ENCODE results near the gene SOX12.

The SOX12 gene

DNA sequence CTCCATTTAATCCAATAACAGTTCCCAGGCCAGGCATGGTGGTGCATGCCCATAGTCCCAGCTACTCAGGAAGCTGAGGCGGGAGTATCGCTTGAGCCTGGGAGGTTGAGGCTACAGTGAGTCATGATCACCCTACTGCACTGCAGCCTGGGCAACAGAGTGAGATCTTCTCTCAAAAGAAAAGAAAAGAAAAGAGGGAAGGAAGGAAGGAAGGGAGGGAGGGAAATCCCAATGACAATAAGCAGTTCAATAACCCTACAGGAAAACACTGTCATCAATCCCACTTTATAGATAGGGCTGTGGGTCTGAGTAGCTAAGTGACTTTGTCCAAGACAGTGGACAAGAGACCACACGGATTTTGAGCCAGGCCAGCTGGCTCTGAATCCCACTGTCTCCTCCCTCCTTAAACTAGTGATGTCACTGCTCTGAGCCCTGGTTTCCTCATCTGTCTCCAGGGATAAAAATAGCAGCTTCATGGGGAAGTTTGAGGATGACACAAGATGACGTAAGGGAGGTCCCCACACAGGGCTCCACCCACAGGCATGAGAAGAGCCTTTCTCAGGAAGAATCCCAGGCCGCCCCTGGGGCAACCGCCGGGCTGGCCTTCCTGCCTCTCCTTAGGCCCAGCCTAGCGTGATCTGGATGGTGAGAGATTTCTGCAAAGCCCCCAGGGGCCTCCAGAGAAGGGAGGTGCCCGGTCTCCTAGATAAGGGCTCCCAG is 48.0 kb downstream of the SOX12 start:
- H3K4me2 ChIP-seq (ENCODE audit: low read depth, low read length), result no peak overlapping the region
- H2AFZ ChIP-seq (ENCODE audit: low read length), result no peak overlapping the region

DNA sequence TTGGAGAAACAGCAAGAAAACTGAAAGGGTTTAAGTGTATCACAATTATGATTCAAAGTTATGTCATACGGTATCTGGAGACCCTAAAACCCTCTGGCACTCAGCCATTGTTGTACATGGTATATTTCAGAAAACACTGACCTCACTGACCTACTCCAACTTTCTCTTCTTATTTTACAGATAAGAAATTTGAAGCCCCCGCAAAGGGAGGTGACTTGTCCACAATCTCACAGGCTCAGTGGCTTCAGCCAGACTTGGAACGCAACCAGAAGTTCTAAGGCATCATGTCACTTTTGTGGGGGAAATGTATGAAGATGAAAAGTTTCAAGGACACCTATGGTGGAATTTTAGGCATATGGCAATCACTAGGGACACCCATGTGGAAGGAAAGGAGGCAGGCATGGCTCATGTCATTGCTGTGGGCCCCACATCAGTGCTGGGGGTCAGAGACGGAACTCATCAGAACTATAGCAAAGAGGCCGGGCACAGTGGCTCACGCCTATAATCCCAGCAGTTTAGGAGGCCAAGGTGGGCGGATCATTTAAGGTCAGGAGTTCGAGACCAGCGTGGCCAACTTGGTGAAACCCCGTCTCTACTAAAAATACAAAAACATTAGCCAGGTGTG is 50.0 kb downstream of the SOX12 start:
- no peak overlapping the region for H3K9ac ChIP-seq (ENCODE audit: low read length)
- no peaks in the 10 kb centered on the region for H3K9me2 ChIP-seq (replicated peaks; ENCODE audit: insufficient read depth, low read length)
- H3K9me3 ChIP-seq (replicated peaks; ENCODE audit: insufficient read depth, low read length), result no peaks in the 10 kb centered on the region
- no peak overlapping the region for H3K4me2 ChIP-seq (ENCODE audit: low read depth, low read length)
- no peaks in the 10 kb centered on the region for H3K27me3 ChIP-seq (replicated peaks; ENCODE audit: insufficient read depth, low read length)
- H3K36me3 ChIP-seq (replicated peaks; ENCODE audit: insufficient read depth, low read length), result no peaks in the 10 kb centered on the region
- no peak overlapping the region for H3K27ac ChIP-seq (ENCODE audit: low read length)
- no peak overlapping the region for H3K4me3 ChIP-seq (ENCODE audit: low read length)
- 0 out of 2 replicates have a peak, but pooled peaks cover 4% of the 10 kb centered on the region for H3F3A ChIP-seq (ENCODE audit: insufficient read depth, low read length)
- TF ChIP-seq EZH2phosphoT487 (IDR thresholded peaks at IDR 0.05; ENCODE audit: low read length), result no peak
- no peak for TF ChIP-seq EZH2 (optimal IDR thresholded peaks at IDR 0.05; ENCODE audit: low read depth, low read length)
- TF ChIP-seq, protein P1, sequence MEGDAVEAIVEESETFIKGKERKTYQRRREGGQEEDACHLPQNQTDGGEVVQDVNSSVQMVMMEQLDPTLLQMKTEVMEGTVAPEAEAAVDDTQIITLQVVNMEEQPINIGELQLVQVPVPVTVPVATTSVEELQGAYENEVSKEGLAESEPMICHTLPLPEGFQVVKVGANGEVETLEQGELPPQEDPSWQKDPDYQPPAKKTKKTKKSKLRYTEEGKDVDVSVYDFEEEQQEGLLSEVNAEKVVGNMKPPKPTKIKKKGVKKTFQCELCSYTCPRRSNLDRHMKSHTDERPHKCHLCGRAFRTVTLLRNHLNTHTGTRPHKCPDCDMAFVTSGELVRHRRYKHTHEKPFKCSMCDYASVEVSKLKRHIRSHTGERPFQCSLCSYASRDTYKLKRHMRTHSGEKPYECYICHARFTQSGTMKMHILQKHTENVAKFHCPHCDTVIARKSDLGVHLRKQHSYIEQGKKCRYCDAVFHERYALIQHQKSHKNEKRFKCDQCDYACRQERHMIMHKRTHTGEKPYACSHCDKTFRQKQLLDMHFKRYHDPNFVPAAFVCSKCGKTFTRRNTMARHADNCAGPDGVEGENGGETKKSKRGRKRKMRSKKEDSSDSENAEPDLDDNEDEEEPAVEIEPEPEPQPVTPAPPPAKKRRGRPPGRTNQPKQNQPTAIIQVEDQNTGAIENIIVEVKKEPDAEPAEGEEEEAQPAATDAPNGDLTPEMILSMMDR (IDR thresholded peaks at IDR 0.05; ENCODE audit: low read length), result no peak
- H4K20me1 ChIP-seq (ENCODE audit: insufficient read depth, low read length), result no peaks in the 10 kb centered on the region
- no peak for DNase-seq
- H2AFZ ChIP-seq (ENCODE audit: low read length), result no peak overlapping the region
- H3K4me1 ChIP-seq (ENCODE audit: low read length), result peaks cover 8% of the 10 kb centered on the region; the same call in 1 of the 2 replicates
- no peaks in the 10 kb centered on the region for H3K79me2 ChIP-seq (ENCODE audit: low read length)

More for the DNA sequence above, 48.0 kb downstream of the SOX12 start:
- no peaks in the 10 kb centered on the region for H3K9me3 ChIP-seq (replicated peaks; ENCODE audit: insufficient read depth, low read length)
- H3F3A ChIP-seq (ENCODE audit: insufficient read depth, low read length), result no peaks in the 10 kb centered on the region
- no peak overlapping the region for H3K27ac ChIP-seq (ENCODE audit: low read length)
- TF ChIP-seq EZH2 (optimal IDR thresholded peaks at IDR 0.05; ENCODE audit: low read depth, low read length), result no peak
- TF ChIP-seq, protein P1 (IDR thresholded peaks at IDR 0.05; ENCODE audit: low read length), result no peak
- TF ChIP-seq EZH2phosphoT487 (IDR thresholded peaks at IDR 0.05; ENCODE audit: low read length), result no peak
- H3K4me3 ChIP-seq (ENCODE audit: low read length), result no peak overlapping the region
- H3K79me2 ChIP-seq (ENCODE audit: low read length), result no peaks in the 10 kb centered on the region
- no peak for DNase-seq
- H3K4me1 ChIP-seq (ENCODE audit: low read length), result 0 out of 2 replicates have a peak, but pooled peaks cover 4% of the 10 kb centered on the region
- H3K9ac ChIP-seq (ENCODE audit: low read length), result no peak overlapping the region
- H3K36me3 ChIP-seq (replicated peaks; ENCODE audit: insufficient read depth, low read length), result no peaks in the 10 kb centered on the region
- H4K20me1 ChIP-seq (ENCODE audit: insufficient read depth, low read length), result no peaks in the 10 kb centered on the region
- H3K9me2 ChIP-seq (replicated peaks; ENCODE audit: insufficient read depth, low read length), result no peaks in the 10 kb centered on the region
- H3K27me3 ChIP-seq (replicated peaks; ENCODE audit: insufficient read depth, low read length), result no peaks in the 10 kb centered on the region

GRCh38 chr20:376089-376488 is 50.7 kb downstream of the SOX12 start:
- H3K27ac ChIP-seq (ENCODE audit: low read length), result no peak overlapping the region
- no peaks in the 10 kb centered on the region for H3K9me3 ChIP-seq (replicated peaks; ENCODE audit: insufficient read depth, low read length)
- no peaks in the 10 kb centered on the region for H3K36me3 ChIP-seq (replicated peaks; ENCODE audit: insufficient read depth, low read length)
- no peaks in the 10 kb centered on the region for H3K27me3 ChIP-seq (replicated peaks; ENCODE audit: insufficient read depth, low read length)
- H3K4me3 ChIP-seq (ENCODE audit: low read length), result no peak overlapping the region
- peaks cover under 1% of the 10 kb centered on the region for H3K79me2 ChIP-seq (ENCODE audit: low read length)
- no peak overlapping the region for H3K9ac ChIP-seq (ENCODE audit: low read length)
- no peak for DNase-seq
- H3K9me2 ChIP-seq (replicated peaks; ENCODE audit: insufficient read depth, low read length), result no peaks in the 10 kb centered on the region
- H2AFZ ChIP-seq (ENCODE audit: low read length), result no peak overlapping the region
- H3F3A ChIP-seq (ENCODE audit: insufficient read depth, low read length), result peaks cover 10% of the 10 kb centered on the region; the same call in 1 of the 2 replicates
- peaks cover 8% of the 10 kb centered on the region; the same call in 1 of the 2 replicates for H3K4me1 ChIP-seq (ENCODE audit: low read length)
- H3K4me2 ChIP-seq (ENCODE audit: low read depth, low read length), result no peak overlapping the region
- H4K20me1 ChIP-seq (ENCODE audit: insufficient read depth, low read length), result no peaks in the 10 kb centered on the region
- TF ChIP-seq, protein P1 (IDR thresholded peaks at IDR 0.05; ENCODE audit: low read length), result no peak
- TF ChIP-seq EZH2phosphoT487 (IDR thresholded peaks at IDR 0.05; ENCODE audit: low read length) (no peak), EZH2 (optimal IDR thresholded peaks at IDR 0.05; ENCODE audit: low read depth, low read length) (no peak)

Data from MM.1S (cell line).